ENCODE results near the gene TMEM120B. TPM values are rescaled to one million over a fixed set of nuclear protein-coding genes. Genes with fewer than 3 reads are reported as not detected.

The TMEM120B gene
- total and polyA plus RNA-seq, 2 of the 13 experiments (the other 11 are each of a cell fraction or from before 2014, with no cell fraction given), result 7.1 to 12.9 TPM

GRCh38 chr12:121791671-121792551 is 79.4 kb downstream of the TMEM120B start (continued):
- TF ChIP-seq RFX5 (IDR thresholded peaks at IDR 0.05; ENCODE audit: low read depth, low read length) (0 out of 2 replicates have a peak, but pooled peaks have one; percentile 29), TFDP1 (CRISPR knock-in tag; IDR thresholded peaks at IDR 0.05; ENCODE audit: borderline replicate concordance) (no peak), ZFP37 (CRISPR knock-in tag; IDR thresholded peaks at IDR 0.05; ENCODE audit: borderline replicate concordance) (0 out of 2 replicates have a peak, but pooled peaks have one; percentile 58), ZNF383 (CRISPR knock-in tag; IDR thresholded peaks at IDR 0.05; ENCODE audit: borderline replicate concordance) (no peak), ZNF337 (CRISPR knock-in tag; IDR thresholded peaks at IDR 0.05; ENCODE audit: borderline replicate concordance, low read depth) (no peak), GMEB1 (CRISPR knock-in tag; IDR thresholded peaks at IDR 0.05; ENCODE audit: borderline replicate concordance) (no peak; the same call in none of the 2 replicates), FOXP1 (IDR thresholded peaks at IDR 0.05) (no peak), FOXP1 (CRISPR knock-in tag; IDR thresholded peaks at IDR 0.05) (peak; percentile 45; the same call in 1 of the 2 replicates), HIVEP1 (CRISPR knock-in tag; IDR thresholded peaks at IDR 0.05) (peak; percentile 63), MTERF4 (CRISPR knock-in tag; IDR thresholded peaks at IDR 0.05) (no peak), NCOA5 (CRISPR knock-in tag; IDR thresholded peaks at IDR 0.05) (no peak), ZNF335 (CRISPR knock-in tag; IDR thresholded peaks at IDR 0.05) (no peak), DRAP1 (CRISPR knock-in tag; IDR thresholded peaks at IDR 0.05) (no peak), SCMH1 (CRISPR knock-in tag; IDR thresholded peaks at IDR 0.05; ENCODE audit: borderline replicate concordance) (no peak), HNRNPK (IDR thresholded peaks at IDR 0.05; ENCODE audit: low read depth, low read length, poor library complexity, severe bottlenecking) (no peak), TOPORS (CRISPR knock-in tag; IDR thresholded peaks at IDR 0.05) (no peak), ZNF180 (CRISPR knock-in tag; IDR thresholded peaks at IDR 0.05; ENCODE audit: borderline replicate concordance, low read depth) (no peak), ZSCAN12 (CRISPR knock-in tag; IDR thresholded peaks at IDR 0.05) (no peak), ZNF296 (CRISPR knock-in tag; conservative IDR thresholded peaks at IDR 0.05) (no peak), TRIM24 (CRISPR knock-in tag; IDR thresholded peaks at IDR 0.05) (no peak), ZNF546 (CRISPR knock-in tag; conservative IDR thresholded peaks at IDR 0.05) (no peak)
